GM21526 (cell line): Measurements from ENCODE around the gene ZNF182.
"Not testable (repeated sequence)": the region's sequence is repeated elsewhere in the genome, so short reads cannot be mapped to it uniquely, and the experiment has no call there.

Source experiments
- ATAC-seq: cut with Tn5 transposase; IDR thresholded peaks from one replicate; pipeline ENCODE4 v1.9.1; 2021; ENCODE audit warnings: moderate library complexity; ENCODE audit not compliant: unreplicated experiment, low FRiP score

ZNF182 gene

DNA sequence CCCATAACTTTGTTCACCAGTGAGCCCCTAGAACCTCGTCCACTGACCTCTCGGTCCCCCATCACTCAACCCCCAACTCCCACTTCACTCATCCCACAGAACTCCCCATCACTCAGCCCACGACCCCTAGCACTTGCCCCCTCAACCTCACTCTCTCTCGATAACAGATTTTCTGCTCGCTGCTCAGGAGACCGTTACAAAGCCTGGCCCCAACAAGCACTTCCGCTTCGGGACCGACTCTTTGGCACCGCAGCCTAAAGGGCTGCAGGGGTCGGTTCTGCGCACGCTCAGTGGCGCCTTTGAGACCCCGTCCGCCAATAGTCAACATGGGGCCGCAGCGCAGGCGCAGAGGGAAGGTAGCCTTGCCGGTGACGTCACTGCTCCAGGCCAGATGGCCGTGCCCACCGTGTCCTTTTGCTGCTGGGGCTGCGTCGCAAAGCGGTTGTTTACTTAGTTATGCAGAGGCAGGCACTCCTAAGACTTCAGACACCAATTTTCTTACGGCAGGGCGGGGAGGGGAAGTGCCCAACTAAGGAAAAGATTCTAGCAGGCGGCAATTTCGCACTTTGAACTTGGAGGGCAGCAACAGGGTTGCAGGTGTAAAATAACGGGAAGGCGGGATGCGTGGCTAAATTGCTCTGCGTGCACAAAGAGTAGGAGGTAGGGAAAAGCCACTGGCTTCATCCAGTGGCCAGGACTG, at the start of gene ZNF182:
Gene ZNF182, minus strand, starts transcription at position 232 of the 700 bp plus-strand sequence. CDS start 1,380 bp downstream, outside the sequence.
- ATAC-seq, result peak; percentile 84

DNA sequence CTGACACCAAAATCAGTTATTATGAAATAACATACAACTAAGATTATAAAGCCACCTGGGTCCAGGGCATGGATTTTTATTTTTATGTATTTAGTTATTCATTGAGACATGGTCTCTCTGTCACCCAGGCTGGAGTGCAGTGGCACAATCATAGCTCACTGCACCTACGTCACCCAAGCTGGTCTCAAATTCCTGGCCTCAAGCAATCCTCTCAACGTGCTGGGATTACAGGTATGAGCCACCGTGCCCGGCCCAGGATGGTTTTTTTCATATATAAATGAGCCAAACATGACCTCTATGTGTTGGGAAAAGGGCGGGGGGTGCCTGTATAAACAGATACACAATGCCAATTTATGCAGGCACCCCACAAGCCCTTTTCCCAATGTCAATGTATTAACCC, 43.1 kb upstream of the ZNF182 start:
- ATAC-seq, result no peak

DNA sequence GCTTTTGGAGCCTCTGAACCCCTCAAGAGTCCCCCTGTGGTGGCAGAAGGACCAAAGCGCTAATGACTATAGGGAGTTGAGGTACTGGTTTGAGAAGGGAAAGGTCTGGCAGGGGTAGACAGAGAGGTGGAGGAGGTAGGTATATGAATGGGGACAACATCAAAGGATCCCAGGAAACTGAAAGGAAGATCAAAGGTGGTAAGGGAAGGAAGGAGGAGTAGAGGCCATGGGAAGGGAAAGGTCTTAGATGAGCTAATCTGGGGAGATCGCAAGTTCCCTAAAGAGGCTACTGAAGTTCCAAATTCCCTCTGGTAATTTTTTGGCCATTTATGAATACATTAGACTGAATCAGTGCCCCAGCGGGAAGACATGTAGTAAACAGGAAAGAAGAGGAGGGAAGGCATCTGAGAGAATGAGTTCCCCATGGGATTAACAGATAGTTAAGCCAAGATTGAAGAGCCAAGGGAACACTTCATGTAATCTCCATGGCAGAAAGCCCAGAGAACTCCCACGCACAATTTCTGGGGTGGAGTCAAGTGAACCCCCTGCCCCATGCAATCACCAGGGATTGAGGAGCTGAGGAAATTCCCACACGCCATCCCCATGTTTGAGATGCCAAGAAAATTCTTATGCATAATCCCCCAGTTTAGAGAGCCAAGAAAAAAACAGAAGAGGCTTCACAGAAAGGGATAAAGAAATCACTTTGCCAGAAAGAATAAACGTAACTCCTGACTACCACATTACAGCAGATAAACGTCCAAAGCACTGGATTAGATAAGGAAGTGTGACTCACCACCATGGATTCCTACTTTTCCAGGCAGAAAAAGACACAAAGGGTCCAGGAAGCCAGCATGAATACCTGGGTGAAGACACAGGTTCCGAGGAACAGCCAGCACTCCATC, 41.9 kb upstream of the ZNF182 start:
- ATAC-seq, result no peak

DNA sequence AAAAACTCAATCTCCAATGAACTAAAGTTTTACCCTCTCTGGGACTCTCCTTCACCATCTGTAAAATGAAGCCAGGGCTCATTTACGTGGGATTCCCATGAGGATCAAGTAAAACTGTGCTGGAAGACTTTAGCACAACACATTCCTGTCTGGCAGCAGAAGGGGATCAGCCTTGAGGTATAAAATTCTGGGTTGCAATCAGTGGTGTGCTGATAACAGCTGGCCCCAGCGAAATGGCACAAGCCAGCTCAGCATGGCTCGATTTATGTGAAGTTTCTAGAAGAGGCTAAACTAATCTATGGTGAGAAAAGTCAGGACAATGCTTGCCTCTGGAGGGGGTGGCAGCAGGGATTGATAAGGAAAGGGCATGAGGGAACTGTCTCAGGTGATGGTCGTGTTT, 39.3 kb upstream of the ZNF182 start:
- ATAC-seq, result no peak

DNA sequence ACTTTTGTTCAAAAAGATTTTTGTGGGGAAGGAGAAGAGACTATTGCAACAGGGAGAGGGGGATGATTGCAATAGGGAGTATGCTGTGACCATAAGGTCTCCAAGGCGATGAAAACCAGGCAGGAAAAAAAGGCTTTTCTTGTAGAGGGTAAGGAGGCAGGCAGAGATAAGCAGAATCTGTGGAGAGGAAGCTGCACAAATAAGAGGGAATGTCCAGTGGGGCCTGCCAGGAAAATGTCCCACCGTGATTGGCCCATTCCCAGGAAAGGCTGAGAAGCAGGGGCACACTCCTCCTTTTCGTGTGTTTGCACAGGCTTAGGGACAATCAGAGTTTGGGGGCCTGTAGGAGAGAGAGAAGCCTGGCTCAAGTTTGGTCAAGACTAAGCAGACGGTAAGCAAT, 32.1 kb upstream of the ZNF182 start:
- ATAC-seq, result no peak

DNA sequence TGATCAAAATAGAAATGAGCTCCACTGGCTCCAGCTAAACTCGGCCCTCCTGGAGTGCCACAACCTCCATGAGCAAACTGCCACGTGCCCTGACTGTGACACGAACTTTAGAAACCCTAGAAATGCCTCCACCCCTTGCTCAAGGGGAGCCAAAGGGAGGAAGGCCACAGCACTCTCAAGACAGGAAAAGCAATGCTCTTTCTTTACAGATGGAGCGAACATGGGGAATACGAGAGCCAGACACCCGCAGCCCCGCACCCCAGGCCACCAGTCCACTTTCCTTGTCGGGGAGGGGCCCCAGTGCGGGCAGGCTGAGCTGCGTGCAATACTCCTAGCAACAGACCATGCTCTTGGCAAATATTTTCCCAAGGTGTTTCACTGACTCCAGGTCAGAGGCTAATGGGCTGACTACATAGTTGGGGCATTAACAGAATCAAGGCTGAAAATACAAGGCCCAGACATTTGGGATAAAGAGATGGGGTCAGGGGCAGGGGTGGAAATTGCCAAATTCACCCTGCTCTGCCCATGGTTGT, 26.9 kb upstream of the ZNF182 start:
- not testable (repeated sequence) for ATAC-seq

DNA sequence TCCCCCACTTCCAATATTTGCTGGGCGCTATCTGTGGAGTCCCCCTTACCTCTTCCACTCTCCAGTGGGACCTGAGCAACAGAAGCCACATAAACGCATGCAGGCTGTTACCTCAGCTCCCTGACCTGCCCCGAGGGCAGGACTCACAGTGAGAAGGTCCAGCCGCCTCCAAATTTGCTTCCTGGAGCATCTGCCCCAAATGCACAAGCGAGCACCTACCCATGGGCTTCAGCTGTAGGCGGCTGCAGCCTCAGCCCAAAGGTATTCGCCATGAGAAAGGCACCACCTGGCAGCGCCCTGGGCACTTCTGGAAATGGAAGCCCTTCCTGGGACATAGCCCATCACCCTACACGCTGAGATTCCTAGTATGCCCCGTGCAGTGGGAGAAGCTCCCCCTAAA, 26.4 kb upstream of the ZNF182 start:
- ATAC-seq, result no peak

DNA sequence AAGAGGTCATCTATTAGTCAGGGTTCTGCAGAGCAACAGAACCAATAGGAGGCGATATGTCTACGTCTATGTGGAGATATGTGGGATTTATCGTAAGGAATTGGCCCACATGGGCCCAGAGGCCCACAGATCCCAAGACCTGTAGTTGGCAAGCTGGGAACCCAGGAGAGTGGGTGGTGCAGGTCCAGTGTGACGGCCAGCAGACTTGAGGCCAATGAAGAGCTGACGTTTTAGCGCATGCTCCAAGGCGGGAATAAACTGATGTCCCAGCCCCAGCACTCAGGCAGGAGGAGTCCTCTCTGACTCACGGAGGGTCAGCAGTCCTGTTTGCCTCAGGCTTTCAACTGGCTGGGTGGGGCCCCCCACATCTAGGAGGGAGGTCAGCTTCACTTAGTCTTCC, 24.3 kb upstream of the ZNF182 start:
- no peak for ATAC-seq

DNA sequence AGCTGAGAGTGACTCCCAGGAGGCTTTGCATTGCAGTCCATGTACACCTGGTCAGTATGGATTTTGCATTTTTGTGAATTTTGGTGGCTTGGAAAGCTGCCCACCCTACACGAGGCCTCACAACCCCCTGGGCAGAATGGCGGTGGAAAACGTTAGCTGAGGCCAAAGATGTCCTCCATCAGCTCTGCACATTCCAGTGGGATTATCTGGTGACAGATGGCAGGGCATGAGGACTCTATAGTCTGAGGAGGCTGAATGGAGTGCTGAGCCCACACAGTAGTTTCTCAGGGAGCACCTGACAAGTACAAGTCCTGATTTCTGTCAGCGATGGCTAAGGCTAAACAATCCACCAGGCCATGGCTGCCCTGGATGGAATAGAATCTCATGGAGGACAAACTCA, 23.8 kb upstream of the ZNF182 start:
- ATAC-seq, result not testable (repeated sequence)

DNA sequence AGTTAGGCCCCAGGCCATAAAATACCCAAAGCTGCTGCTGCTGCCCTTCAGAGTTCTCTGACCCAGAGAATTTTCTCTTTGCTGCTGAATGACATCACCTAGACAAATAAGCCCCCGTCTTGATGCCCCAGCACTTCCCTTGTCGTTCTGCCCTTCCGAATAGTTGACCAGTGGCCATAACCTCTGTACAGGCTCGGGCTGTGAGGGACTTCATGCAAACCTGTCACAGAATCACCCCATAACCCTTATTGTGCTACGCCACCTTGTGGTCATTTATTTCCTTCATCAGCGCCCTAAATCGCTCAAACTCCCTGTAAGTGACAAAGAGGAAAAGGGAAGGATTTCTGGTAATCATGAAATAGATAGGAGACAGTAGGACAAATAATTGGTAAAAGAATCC, 21.8 kb upstream of the ZNF182 start:
- ATAC-seq, result no peak

DNA sequence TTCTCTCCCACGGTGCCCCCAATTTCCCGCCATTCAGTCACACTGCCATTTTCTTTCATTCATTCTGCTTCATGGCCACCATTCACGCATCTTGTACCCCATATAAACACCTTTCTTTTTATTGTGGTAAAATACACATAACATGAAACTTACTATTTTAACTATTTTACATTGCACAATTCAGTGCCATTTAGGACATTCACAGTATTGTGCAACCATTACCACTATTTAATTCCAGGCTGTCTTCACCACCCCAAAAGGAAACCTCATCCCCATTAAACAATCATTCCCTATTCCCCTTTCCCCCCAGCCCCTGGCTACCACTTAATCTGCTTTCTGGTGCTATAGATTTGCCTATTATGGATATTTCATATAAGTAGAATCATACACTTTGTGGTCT, 18.9 kb upstream of the ZNF182 start:
- no peak for ATAC-seq

DNA sequence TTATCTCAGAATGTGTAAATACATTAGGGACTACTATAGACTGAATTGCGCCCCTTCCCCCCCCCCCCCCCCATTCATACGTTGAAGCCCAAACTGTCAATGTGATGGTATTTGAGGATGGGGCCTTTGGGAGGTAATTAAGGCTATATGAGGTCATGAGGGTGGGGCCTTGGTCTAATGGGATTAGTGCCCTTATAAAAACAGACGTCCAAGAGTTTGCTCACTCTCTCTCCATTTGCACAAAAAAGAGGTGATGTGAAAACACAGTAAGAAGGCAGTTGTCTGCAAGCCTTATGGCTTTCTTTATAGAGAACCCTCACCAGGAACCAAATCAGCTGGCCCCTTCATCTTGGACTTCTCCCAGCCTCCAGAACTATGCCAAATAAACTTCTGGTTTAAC, 18.3 kb upstream of the ZNF182 start:
- ATAC-seq, result no peak

DNA sequence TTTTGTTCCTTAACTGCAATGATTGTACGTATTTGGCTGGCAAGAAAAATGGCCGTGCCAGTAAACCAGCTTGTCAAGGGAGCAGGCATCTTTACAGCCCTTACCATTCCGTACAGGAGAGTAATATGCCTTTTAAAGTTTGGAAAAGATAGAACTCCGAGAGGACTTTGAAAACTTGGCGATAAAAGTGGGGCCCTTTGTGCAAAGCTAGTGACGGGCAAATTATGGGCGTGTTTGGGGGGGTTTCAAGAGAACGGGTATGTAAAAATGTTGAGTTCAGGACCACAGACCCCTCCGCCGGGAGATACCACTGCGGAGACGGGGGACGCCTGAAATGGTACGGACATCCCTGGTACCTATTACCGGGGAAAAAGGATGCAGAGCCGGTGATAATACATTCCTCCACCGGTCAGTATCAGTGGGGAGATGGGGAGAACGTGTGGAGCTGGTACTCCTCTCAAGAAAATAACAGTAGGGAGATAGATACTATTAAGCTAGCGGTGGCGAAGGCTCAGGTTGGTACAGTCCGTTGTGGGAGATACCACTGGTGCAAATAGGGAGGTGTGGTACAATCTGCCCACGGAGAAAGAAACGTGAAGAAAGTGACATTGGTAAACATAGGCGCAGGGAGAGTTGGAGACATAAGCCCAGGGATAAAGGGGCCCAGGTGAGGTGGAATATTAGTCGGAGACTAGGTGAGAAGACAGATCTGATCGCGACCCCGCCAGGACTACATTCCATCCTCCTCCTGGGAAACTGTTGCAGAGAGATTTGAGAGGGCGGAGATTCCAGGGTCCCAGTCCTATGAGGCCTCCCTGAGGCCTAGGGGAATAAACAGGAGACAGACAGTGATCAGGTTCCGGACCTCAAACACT, 17.5 kb upstream of the ZNF182 start:
- peak; percentile 46 for ATAC-seq

DNA sequence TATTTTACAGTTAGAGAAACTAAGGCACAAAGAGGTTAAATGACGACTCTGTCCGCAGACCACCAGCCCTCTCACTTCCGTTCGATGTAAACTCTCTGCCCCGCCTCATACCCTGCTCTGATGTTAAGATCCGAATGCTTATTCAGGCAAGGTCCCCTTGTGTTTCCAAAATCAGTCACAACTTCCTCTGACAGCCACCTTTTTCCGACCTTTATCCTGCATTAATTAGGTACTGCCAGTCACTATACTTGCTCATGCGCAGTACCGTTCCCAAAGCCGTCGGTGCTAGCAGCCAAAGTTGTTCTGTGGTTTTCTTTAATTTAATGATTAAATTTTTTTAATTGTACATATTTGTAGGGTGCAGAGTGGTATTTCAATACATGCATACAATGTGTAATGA, 16.7 kb upstream of the ZNF182 start:
- ATAC-seq, result not testable (repeated sequence)

DNA sequence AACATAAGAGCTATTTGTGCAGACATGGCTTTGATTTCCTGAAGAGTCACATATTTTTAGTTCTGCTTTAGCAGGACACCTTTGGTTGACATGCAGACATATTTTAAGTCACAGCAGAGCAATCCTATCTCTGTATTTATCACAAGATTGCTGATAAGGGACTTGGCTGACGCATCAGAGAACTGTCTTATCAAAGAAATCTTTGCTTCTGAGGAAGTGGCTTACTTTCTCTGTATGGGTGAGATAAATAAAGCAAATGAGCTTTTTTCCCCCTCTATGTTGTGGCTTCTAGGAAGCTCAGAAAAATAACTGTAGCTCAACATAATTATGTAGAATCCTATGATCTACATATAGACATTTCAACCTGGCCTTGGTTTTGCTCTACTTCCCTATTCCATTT, 16.1 kb upstream of the ZNF182 start:
- not testable (repeated sequence) for ATAC-seq

DNA sequence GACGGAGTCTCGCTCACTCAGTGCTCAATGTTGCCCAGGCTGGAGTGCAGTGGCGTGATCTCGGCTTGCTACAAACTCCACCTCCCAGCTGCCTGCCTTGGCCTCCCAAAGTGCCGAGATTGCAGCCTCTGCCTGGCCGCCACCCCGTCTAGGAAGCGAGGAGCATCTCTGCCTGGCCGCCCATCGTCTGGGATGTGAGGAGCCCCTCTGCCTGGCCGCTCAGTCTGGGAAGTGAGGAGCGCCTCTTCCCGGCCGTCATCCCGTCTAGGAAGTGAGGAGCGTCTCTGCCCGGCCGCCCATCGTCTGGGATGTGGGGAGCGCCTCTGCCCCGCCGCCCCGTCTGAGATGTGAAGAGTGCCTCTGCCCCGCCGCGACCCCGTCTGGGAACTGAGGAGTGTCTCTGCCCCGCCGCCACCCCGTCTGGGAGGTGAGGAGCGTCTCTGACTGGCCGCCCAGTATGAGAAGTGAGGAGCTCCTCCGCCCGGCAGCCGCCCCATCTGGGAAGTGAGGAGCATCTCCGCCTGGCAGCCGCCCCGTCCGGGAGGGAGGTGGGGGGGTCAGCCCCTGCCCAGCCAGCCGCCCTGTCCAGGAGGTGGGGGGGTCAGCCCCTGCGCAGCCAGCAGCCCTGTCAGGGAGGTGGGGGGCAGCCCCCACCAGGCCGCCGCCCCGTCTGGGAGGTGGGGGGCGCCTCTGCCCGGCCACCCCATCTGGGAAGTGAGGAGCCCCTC, 13.0 kb upstream of the ZNF182 start:
- ATAC-seq, result not testable (repeated sequence)

DNA sequence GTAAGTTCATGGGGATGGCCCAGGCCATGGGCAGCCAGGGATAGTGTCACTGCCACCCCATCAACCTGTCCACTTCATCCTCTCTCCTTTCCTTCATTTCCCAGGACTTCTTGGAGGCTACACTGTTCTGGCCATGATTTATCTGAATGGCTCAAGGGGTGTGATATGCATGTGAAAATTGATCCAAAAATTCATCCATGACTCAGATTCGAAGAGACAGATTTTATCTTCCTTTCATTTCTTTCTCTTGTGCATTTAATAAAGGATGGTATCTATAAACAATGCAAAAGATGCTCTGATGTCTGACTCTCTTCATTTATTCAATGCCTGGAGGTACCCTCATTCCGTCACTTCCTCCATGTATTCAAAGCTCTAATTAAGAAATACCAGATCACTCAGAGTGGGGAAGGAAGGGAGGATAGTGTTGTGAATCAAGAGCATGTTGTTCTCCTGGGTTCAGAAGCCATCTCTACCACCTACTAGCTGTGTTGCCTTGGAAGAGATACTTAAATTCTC, 5.7 kb upstream of the ZNF182 start:
- not testable (repeated sequence) for ATAC-seq

DNA sequence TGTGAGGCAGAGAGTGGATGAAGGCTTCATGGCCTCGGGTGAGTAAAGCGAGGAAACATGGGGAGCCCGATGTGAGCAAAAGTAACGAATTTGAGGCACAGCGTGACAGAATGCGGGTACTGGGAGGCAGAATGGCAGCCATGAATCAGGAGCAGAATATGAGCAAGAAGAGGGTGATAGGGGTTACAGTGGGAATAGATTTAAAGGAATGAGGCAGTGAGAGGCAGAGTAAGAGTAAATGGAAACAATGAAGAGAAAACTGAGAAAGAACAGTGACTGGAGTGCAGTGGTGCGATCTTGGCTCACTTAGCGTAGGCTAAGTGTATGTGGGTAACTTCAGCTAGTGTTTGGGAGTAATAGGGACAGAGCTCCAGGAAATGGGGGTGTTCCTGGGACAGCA, 2.9 kb upstream of the ZNF182 start, which contains the start of gene SPACA5:
Gene SPACA5, plus strand, starts transcription at position 301 of the 400 bp plus-strand sequence. CDS start 815 bp downstream, outside the sequence.
- not testable (repeated sequence) for ATAC-seq

DNA sequence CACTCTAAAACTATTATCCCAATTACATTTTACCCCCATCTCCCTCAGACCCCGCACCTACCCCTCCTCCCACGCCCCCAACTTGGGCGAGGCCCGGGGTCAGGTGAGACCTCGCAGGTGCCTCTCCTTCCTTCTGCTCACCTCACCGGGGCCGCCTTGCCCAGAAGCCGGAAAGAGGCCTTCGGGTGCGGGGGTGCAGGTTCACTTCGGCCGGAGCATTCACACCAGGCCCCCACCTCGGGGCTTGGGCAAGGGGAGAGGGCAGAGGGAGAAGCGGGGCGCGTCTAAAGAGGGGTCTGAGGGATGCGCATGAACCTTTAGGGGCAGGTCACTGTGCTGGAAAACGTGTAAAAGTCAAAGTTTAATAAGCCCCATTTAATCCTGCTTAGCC, 427 bp downstream of the ZNF182 start:
- peak; percentile 31 for ATAC-seq

DNA sequence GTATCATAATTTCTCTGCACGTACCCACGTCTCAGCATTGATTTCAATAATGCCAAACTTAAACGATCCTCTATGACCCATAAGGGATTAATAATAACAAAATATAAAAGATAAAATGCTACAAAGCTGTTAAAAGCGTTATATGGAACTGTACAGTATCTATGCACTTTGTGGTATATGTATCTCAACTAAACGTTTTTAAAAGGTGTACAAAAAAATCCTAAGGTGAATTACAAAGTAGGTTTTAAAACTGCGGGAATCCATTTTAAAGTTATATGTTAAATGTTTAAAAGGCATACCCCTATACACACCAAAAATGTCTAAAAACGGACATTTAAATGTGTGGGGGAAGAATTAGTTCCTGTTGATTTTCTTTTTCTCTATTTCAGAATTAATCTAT, 860 bp downstream of the ZNF182 start:
- ATAC-seq, result no peak
